Left lobe of liver (tissue), 2 donors: Measurements from ENCODE around the gene SGMS1. TPM values are rescaled to one million over a fixed set of nuclear protein-coding genes. Genes with fewer than 3 reads are reported as not detected.
"Not testable (repeated sequence)": the region's sequence is repeated elsewhere in the genome, so short reads cannot be mapped to it uniquely, and the experiment has no call there.

Experiments
- ATAC-seq: fragments of 200-7000 bp; cut with Tn5 transposase; one replicate; pipeline ENCODE4 v1.9.1; 2020; ENCODE audit warnings: mild to moderate bottlenecking, moderate library complexity
- DNase-seq: peaks from one replicate; pipeline ENCODE4 v3.0.0-alpha.2; 2020; ENCODE audit warnings: low spot score
- total RNA-seq: library from RNA; stranded (reverse); gene quantifications from one replicate; pipeline ENCODE4 v1.2.1, GENCODE V29; 2021
- donor health status: DM: no; HTN: no; CAD: no; lungs with moderate emphysema.
- donor health status: DM: no; HTN: yes; CAD: no.

SGMS1 gene
- total RNA-seq, 1 donor from 2014 or later = 17.4 TPM

- no peak for ATAC-seq
- no peak for DNase-seq
Observed at GRCh38 chr10:50387732-50388073, 236.1 kb downstream of the SGMS1 start.

DNA sequence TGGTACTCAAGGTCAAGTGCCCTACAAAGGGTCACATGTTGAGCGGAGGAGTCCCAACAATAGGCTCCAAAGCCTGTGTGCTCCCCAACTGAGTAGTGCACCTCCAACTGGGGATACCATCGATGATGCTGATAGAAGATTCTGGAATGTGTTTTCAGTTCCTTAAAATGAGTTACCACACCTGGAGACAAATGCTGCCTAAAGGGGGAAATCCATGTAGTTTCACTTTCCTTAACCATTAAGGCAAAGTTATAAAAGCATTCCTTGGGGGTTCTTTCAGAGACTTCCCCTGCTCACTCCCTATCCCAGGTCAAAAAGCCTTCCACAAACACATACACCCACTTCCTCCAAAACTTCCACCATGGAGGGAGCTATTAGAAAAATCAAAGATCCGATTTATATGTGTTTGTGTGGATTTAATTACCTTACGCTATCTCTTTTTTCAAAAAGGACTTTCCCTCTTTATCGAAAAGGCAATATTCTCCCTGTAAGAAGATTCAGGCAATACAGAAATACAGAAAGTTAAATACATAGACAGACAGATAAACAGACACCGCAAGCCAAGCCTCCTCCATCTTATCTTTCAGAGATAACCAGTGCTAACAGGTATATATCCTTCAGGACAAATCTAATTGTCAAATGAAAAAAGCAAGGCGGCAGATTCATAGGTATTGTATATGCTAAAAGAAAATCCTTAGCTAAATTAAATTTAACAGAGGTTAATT is 236.6 kb downstream of the SGMS1 start:
- DNase-seq = no peak
- ATAC-seq = no peak

GRCh38 chr10:50385624-50386023 is 238.1 kb downstream of the SGMS1 start:
- ATAC-seq (peak; percentile 53), DNase-seq (peak; percentile 49)

DNA sequence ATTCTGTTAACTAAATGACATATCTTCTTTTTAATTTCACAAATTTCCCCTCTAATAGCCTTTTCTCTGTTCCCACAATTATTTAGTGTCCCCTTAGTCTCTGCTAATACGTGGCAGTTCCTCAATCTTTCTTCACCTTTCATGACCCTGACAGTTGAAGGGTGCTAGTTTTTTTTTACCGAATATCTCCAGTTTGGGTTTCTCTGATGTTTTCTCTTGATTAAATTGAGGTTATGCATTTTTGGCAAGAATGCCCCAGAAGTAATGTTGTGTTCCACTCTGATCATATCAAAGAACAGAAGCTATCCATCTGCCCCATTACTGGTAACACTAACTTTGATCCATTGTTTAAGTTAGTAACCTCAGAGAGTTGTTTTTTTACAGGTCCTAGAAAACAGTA is 238.9 kb downstream of the SGMS1 start:
- no peak for ATAC-seq
- DNase-seq = no peak

GRCh38 chr10:50384238-50384637 is 239.5 kb downstream of the SGMS1 start:
- no peak for DNase-seq
- ATAC-seq = no peak

DNA sequence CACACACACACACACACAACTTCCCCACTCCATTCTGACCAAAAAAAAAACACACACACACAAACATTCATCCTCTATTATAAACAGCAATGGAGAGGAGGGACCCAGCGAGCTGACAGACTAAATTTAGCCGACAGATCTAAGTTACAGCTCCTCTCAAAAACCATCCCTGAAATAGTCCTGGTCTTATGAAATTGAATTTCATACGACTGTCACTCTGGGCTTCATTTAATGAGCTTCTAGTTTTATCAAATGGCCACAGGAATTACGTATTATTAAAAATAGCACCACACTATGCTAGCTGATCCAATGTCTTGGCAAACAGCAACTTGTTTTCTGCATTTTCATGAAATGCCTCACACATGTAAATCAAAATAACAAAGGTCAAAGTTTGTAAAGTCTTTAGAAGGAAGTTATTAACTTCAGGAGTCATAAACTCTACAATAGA is 241.2 kb downstream of the SGMS1 start:
- ATAC-seq (no peak), DNase-seq (no peak)

DNA sequence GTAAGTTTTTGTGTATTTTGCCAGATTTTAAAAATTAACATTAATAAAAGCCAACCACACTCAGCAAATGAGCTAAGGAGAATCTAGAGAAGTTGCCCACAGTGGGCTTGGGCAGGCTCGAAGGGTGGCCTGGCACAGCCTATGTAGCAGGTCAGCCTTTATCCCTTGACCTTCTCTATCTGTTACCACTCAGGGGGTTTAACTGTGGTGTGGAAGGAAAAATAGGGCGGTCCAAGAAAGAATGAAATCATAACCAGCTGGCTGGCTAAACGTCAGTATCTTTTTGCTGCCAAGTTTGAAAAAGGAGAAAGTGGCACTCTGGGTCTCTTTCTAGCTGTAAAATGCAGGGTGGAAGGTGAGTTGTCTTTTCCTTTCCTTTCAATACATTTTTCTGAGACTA is 242.1 kb downstream of the SGMS1 start:
- DNase-seq = no peak
- ATAC-seq = no peak

GRCh38 chr10:50379616-50380015 is 244.1 kb downstream of the SGMS1 start:
- DNase-seq = no peak
- ATAC-seq = no peak

DNA sequence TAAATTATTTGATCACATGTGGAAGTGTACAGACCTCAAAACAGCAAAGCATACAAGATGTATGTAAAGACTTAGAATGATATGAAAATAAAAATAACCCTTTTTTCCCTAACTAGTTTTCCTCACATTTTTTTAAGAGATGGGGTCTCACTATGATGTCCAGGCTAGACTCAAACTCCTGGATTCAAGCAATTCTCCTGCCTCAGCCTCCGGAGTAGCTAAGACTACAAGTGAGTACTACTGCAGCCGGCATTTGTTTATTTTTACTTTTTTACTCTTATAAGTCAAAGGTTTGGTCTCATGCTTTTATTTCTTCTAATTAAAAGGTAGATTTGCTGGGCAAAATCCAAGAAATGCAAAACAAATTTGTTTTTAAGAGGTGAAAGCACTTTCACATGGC is 248.0 kb downstream of the SGMS1 start:
- DNase-seq (no peak), ATAC-seq (no peak)

DNA sequence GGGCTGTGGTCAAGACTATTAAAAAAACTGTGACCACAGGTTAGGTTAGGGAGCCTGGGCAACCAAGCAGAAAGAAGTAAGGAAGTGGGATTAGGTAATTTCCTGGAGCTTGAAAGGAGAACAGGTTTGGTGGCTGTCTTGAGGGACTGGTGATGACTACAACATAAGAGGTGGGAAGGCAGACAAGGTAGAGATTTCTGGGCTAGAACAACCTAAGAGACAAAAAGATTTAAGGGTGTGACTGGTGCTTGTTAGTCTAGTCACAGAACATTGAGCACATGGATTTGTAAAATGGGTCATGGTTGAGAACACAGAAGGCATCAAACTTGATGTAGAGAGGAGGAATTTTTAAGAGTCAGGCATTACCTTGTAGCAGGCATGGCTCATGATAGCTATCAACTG is 248.7 kb downstream of the SGMS1 start:
- DNase-seq (no peak), ATAC-seq (no peak)

GRCh38 chr10:50373821-50374501 is 249.8 kb downstream of the SGMS1 start:
- no peak for DNase-seq
- peak; percentile 55 for ATAC-seq

DNA sequence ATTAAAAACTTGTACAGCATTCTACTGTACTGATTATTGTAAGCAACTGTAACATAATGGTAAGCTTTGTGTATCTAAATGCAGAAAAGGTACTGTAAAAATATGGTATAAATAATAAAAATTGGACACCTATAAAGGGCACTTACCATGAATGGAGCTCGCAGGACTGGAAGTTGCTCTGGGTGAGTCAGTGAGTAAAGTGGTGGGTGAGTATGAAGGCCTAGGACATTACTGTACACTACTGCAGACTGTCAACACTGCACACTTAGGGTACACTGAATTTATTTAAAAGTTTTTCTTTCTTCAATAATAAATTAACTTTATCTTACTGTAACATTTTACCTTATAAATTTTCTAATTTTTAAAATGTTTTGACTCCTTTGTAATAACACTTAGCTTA is 253.8 kb downstream of the SGMS1 start:
- ATAC-seq (no peak), DNase-seq (no peak)

DNA sequence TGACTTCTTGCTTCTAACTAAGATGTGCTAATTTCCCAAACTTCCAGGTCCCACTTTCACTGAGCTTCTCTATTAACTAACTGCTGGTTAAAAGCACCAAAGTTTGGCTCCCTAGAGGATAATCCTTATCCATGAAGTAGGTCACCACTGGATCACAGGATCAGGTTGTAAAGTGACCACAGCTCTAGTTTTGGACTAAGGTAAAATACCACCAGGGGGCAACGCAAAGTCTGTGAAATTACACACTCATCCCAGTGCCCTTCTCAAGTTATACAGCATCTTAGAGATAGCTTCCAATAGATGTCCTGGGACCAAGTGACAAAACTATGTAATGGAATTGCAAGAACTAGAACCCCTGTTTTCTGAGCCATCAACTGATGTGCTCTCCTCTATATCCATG is 256.0 kb downstream of the SGMS1 start:
- DNase-seq (no peak), ATAC-seq (peak; percentile 86)

DNA sequence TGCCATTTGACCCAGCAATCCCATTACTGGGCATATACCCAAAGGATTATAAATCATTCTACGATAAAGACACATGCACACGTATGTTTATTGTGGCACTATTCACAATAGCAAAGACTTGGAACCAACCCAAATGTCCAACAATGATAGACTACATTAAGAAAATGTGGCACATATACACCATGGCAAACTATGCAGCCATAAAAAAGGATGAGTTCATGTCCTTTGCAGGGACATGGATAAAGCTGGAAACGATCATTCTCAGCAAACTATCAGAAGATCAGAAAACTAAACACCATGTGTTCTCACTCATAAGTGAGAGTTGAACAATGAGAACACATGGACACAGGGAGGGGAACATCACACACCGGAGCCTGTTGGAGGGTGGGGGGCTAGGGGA is 257.3 kb downstream of the SGMS1 start:
- not testable (repeated sequence) for ATAC-seq

DNA sequence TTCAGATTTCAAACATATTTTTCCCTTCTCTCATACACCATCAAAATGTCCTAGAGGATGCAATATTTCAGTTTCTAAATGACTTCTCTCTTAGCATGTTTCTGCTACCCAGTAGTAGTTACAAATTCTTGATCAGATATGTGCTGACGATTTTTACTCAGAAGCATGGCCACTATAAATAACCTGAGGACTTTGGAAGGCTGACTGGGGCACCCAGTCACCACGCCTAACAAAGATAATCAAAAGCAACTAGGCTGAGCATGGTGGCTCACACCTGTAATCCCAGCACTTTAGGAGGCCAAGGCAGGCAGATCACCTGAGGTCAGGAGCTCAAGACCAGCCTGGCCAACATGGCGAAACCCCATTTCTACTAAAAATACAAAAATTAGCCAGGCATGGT is 259.0 kb downstream of the SGMS1 start:
- not testable (repeated sequence) for ATAC-seq, DNase-seq

More for the DNA sequence above, 257.3 kb downstream of the SGMS1 start:
- DNase-seq = not testable (repeated sequence)

DNA sequence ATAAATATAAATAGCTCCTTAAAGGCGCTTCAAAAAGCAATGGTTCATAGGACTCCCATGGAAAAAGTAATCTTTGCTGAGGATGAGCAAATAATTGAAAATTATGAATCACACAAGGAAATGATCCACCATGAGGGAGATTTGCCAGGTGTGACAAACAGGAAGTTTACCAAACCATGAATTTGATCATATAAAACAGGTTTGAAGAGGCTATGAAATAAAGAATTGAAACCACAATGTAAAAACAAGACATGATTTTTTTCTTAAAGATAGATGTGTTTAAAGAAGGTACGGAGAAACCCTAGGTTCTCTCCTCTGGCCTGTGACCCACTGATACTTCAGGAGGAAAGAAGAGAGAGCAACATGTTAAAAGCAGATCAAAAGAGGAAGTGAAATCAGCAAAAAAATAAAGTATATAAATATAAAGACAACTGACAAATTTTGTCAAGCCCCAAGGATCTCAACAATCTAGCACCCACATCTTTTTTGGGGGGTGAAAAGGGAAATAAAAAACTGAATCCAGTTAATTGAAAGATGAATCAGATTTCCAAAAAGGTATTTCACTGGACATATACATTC is 261.1 kb downstream of the SGMS1 start:
- DNase-seq = no peak
- ATAC-seq = no peak

DNA sequence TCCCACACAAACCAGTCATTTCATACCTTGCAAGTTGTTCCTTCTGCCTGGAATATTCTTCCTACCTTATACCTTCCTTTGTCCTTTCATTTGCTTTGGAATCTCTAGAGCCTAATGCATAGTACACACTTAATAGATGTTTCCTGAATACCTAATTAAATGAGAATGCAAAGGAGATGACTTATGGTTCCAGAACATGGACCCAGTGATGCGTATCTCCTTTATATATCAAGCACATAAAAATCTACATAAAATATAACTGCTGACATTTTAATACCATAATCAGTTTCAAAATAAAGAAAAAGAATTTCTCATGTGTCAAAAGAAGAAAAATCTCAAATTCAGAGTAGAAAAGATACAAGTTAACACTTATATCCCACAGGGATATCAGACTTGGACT is 261.8 kb downstream of the SGMS1 start:
- DNase-seq = no peak
- no peak for ATAC-seq

DNA sequence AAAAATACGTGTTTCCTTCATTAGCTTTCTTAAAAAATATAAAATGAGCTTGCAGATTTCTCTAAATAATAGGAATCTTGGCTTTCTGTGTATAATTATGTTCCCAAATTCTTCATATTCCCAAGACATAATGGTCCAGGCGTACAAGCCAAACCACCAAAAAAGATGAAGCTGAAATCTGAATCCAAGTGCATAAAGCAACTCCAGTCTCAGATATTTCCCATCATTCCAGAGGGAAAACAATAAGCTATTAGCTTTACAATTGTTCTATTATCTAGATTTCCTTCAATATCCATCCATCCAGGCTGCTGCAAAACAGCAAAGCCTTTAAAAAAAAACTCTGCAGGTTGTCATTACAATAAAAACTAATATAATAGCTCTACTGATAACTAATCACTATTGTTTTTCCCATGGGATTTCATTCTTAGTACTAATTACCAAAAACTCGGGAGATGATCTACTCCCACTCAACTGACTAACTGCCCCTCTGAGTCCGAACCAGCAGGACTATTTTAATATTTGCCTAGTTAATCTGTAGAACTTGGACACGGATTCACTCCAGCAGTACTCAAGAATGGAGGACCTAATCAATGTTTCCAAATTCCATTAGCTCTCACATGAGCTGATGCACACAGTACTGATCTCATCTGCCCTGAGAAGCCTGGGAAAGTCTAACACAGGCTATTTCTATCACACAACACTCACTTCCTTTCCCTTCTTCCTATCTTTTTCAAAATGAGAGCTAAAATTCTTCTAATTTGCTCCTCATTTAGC is 263.5 kb downstream of the SGMS1 start:
- DNase-seq (no peak), ATAC-seq (peak; percentile 73)

GRCh38 chr10:50358925-50359687 is 264.6 kb downstream of the SGMS1 start:
- peak; percentile 51 for ATAC-seq
- no peak for DNase-seq

GRCh38 chr10:50358411-50358810 is 265.3 kb downstream of the SGMS1 start:
- ATAC-seq (no peak), DNase-seq (no peak)

GRCh38 chr10:50356481-50356832 is 267.3 kb downstream of the SGMS1 start:
- not testable (repeated sequence) for DNase-seq, ATAC-seq
